Activated naive CD4-positive, alpha-beta T cell treated with anti-CD3 and anti-CD28 coated beads for 36 hours (primary cell): ENCODE data around the gene NKTR. TPM values are rescaled to one million over a fixed set of nuclear protein-coding genes. Genes with fewer than 3 reads are reported as not detected.
A peak's percentile ranks its signal among the peaks of the same experiment; 100 is the strongest.

ENCODE experiments used
- CTCF ChIA-PET: fragments of 350-600 bp; sonication (Branson Sonifier 250); formaldehyde crosslinking; loops from one replicate; lab custom pipeline; 2021; ENCODE audit warnings: antibody characterized with exemption; lab: Charles Lee
- DNase-seq: peaks from one replicate; pipeline ENCODE4 v3.0.0-alpha.2; 2020
- H3K27ac Mint-ChIP-seq: one replicate; pipeline ENCODE4 v1.8.0; 2021; ENCODE audit warnings: mild to moderate bottlenecking, mixed read lengths
- H3K27me3 Mint-ChIP-seq: one replicate; pipeline ENCODE4 v1.8.0; 2021; ENCODE audit warnings: low read depth, mixed read lengths
- H3K36me3 Mint-ChIP-seq: one replicate; pipeline ENCODE4 v1.8.0; 2021; ENCODE audit warnings: low read depth, mixed read lengths
- H3K4me1 Mint-ChIP-seq: one replicate; pipeline ENCODE4 v1.8.0; 2021; ENCODE audit warnings: low read depth, mixed read lengths
- H3K4me3 Mint-ChIP-seq: one replicate; pipeline ENCODE4 v1.8.0; 2021; ENCODE audit warnings: mild to moderate bottlenecking, moderate library complexity, mixed read lengths
- H3K9me3 Mint-ChIP-seq: one replicate; pipeline ENCODE4 v1.8.0; 2021; ENCODE audit warnings: mixed read lengths
- intact Hi-C: fragments of 100-400 bp; cut with micrococcal nuclease; formaldehyde crosslinking; loops from one replicate; pipeline ENCODE4 v1.15.1; 2023
- total RNA-seq, 2 experiments: library from RNA; stranded (reverse); gene quantifications; one replicate each; pipeline ENCODE4 v1.2.3, GENCODE V29; 2021

The NKTR gene
- total RNA-seq, 2 experiments from 2014 or later, result 62.1 to 65.9 TPM

GRCh38 chr3:42633544-42633943 lies 33.1 kb downstream of the NKTR start:
- intact Hi-C loops, result no loop called here
- DNase-seq, result no peak
- no peaks in the 10 kb centered on the region for H3K9me3 Mint-ChIP-seq
- CTCF ChIA-PET, result interaction anchor here (1.0 kb wide), 2 partner anchors 11 to 31 kb away, joined by 4 read pairs; no protein-coding TSS in a partner anchor
- peaks cover 16% of the 10 kb centered on the region for H3K4me1 Mint-ChIP-seq
- H3K27me3 Mint-ChIP-seq, result no peaks in the 10 kb centered on the region
- H3K27ac Mint-ChIP-seq, result no peak overlapping the region
- peaks cover 30% of the 10 kb centered on the region for H3K36me3 Mint-ChIP-seq
- no peak overlapping the region for H3K4me3 Mint-ChIP-seq

GRCh38 chr3:42635111-42635510 lies 34.6 kb downstream of the NKTR start:
- CTCF ChIA-PET, result no interaction called here
- intact Hi-C loops, result loop anchor here (5.0 kb wide), 2 partner anchors 118 to 248 kb away; no protein-coding TSS in a partner anchor
- peaks cover 11% of the 10 kb centered on the region for H3K4me1 Mint-ChIP-seq
- H3K27me3 Mint-ChIP-seq, result no peaks in the 10 kb centered on the region
- H3K4me3 Mint-ChIP-seq, result no peak overlapping the region
- no peak for DNase-seq
- H3K36me3 Mint-ChIP-seq, result peaks cover 24% of the 10 kb centered on the region
- H3K9me3 Mint-ChIP-seq, result no peaks in the 10 kb centered on the region
- peak overlapping the region; percentile 67 for H3K27ac Mint-ChIP-seq

- CTCF ChIA-PET, result interaction anchor here (0.9 to 2.5 kb wide), 6 partner anchors 11 to 54 kb away, joined by 3 to 16 read pairs (median 10); partner anchors contain the start of genes NKTR, SEC22C and SS18L2
- intact Hi-C loops, result loop anchor here (5.0 kb wide), 2 partner anchors 120 to 250 kb away; no protein-coding TSS in a partner anchor
Measured at GRCh38 chr3:42637001-42637400, 36.5 kb downstream of the NKTR start.

GRCh38 chr3:42638339-42638842 lies 37.9 kb downstream of the NKTR start:
- CTCF ChIA-PET, result interaction anchor here (0.8 kb wide), 1 partner anchor 9 kb away, joined by 3 read pairs; no protein-coding TSS in a partner anchor
- intact Hi-C loops, result loop anchor here (1.0 to 5.0 kb wide), 11 partner anchors 25 to 251 kb away; partner anchors contain the start of genes HIGD1A, NKTR and SS18L2
- H3K27me3 Mint-ChIP-seq, result no peaks in the 10 kb centered on the region
- H3K9me3 Mint-ChIP-seq, result no peaks in the 10 kb centered on the region
- H3K4me3 Mint-ChIP-seq, result no peak overlapping the region
- H3K27ac Mint-ChIP-seq, result no peak overlapping the region
- H3K4me1 Mint-ChIP-seq, result peaks cover 21% of the 10 kb centered on the region
- H3K36me3 Mint-ChIP-seq, result peaks cover 30% of the 10 kb centered on the region
- peak; percentile 70 for DNase-seq

More at GRCh38 chr3:42637001-42637400, 36.5 kb downstream of the NKTR start:
- Mint-ChIP-seq H3K27me3 (no peaks in the 10 kb centered on the region), H3K4me3 (no peak overlapping the region), H3K27ac (no peak overlapping the region), H3K36me3 (peaks cover 24% of the 10 kb centered on the region), H3K4me1 (peaks cover 21% of the 10 kb centered on the region), H3K9me3 (no peaks in the 10 kb centered on the region)
- DNase-seq, result no peak

GRCh38 chr3:42639192-42639591 lies 38.7 kb downstream of the NKTR start:
- intact Hi-C loops, result loop anchor here (2.0 to 5.0 kb wide), 4 partner anchors 48 to 252 kb away; partner anchors contain the start of genes HIGD1A and SS18L2
- no peak for DNase-seq
- no peaks in the 10 kb centered on the region for H3K9me3 Mint-ChIP-seq
- CTCF ChIA-PET, result no interaction called here
- no peak overlapping the region for H3K4me3 Mint-ChIP-seq
- peaks cover 22% of the 10 kb centered on the region for H3K36me3 Mint-ChIP-seq
- H3K4me1 Mint-ChIP-seq, result peaks cover 21% of the 10 kb centered on the region
- no peaks in the 10 kb centered on the region for H3K27me3 Mint-ChIP-seq
- H3K27ac Mint-ChIP-seq, result no peak overlapping the region

- H3K27ac Mint-ChIP-seq, result peak overlapping the region; percentile 76
- DNase-seq, result no peak
- no peaks in the 10 kb centered on the region for H3K9me3 Mint-ChIP-seq
- H3K4me3 Mint-ChIP-seq, result no peak overlapping the region
- H3K27me3 Mint-ChIP-seq, result no peaks in the 10 kb centered on the region
- CTCF ChIA-PET, result interaction anchor here (0.6 kb wide), 2 partner anchors 31 to 99 kb away, joined by 3 to 4 read pairs; no protein-coding TSS in a partner anchor
- intact Hi-C loops, result no loop called here
- peaks cover 18% of the 10 kb centered on the region for H3K4me1 Mint-ChIP-seq
- peaks cover 26% of the 10 kb centered on the region for H3K36me3 Mint-ChIP-seq
Measured at GRCh38 chr3:42640129-42640528, 39.6 kb downstream of the NKTR start.

- CTCF ChIA-PET, result interaction anchor here (0.6 to 1.2 kb wide), 4 partner anchors 31 to 452 kb away, joined by 3 to 4 read pairs (median 3); partner anchors contain the start of gene NKTR
- Mint-ChIP-seq H3K4me3 (peak overlapping the region; percentile 1), H3K27me3 (no peaks in the 10 kb centered on the region), H3K9me3 (no peaks in the 10 kb centered on the region), H3K36me3 (peaks cover 24% of the 10 kb centered on the region), H3K27ac (peak overlapping the region; percentile 76), H3K4me1 (peaks cover 16% of the 10 kb centered on the region)
- no peak for DNase-seq
- intact Hi-C loops, result no loop called here
Measured at GRCh38 chr3:42640771-42641370, 40.4 kb downstream of the NKTR start.

- intact Hi-C loops, result no loop called here
- Mint-ChIP-seq H3K36me3 (peaks cover 21% of the 10 kb centered on the region), H3K9me3 (no peaks in the 10 kb centered on the region), H3K4me3 (no peak overlapping the region), H3K27me3 (no peaks in the 10 kb centered on the region), H3K4me1 (peaks cover 9% of the 10 kb centered on the region), H3K27ac (peak overlapping the region; percentile 46)
- CTCF ChIA-PET, result interaction anchor here (0.7 to 1.8 kb wide), 4 partner anchors 11 to 103 kb away, joined by 3 to 4 read pairs (median 3); no protein-coding TSS in a partner anchor
- DNase-seq, result no peak
Measured at GRCh38 chr3:42647821-42648459, 47.5 kb downstream of the NKTR start.

- intact Hi-C loops, result no loop called here
- H3K9me3 Mint-ChIP-seq, result no peaks in the 10 kb centered on the region
- H3K27me3 Mint-ChIP-seq, result no peaks in the 10 kb centered on the region
- H3K4me1 Mint-ChIP-seq, result peaks cover 11% of the 10 kb centered on the region
- DNase-seq, result no peak
- no peak overlapping the region for H3K4me3 Mint-ChIP-seq
- CTCF ChIA-PET, result interaction anchor here (0.5 to 1.8 kb wide), 4 partner anchors 12 to 112 kb away, joined by 3 to 4 read pairs (median 3); no protein-coding TSS in a partner anchor
- peaks cover 18% of the 10 kb centered on the region for H3K36me3 Mint-ChIP-seq
- H3K27ac Mint-ChIP-seq, result no peak overlapping the region
Measured at GRCh38 chr3:42649006-42649405, 48.5 kb downstream of the NKTR start.

GRCh38 chr3:42649783-42650182 lies 49.3 kb downstream of the NKTR start:
- H3K27me3 Mint-ChIP-seq, result no peaks in the 10 kb centered on the region
- peaks cover 14% of the 10 kb centered on the region for H3K36me3 Mint-ChIP-seq
- H3K27ac Mint-ChIP-seq, result no peak overlapping the region
- CTCF ChIA-PET, result interaction anchor here (0.6 to 1.0 kb wide), 2 partner anchors 92 to 113 kb away, joined by 3 read pairs; no protein-coding TSS in a partner anchor
- no peak for DNase-seq
- H3K4me3 Mint-ChIP-seq, result no peak overlapping the region
- H3K4me1 Mint-ChIP-seq, result peaks cover 11% of the 10 kb centered on the region
- H3K9me3 Mint-ChIP-seq, result no peaks in the 10 kb centered on the region
- intact Hi-C loops, result no loop called here

- Mint-ChIP-seq H3K4me3 (no peak overlapping the region), H3K27ac (no peak overlapping the region), H3K4me1 (peaks cover 9% of the 10 kb centered on the region), H3K36me3 (peaks cover 13% of the 10 kb centered on the region), H3K9me3 (no peaks in the 10 kb centered on the region), H3K27me3 (no peaks in the 10 kb centered on the region)
- CTCF ChIA-PET, result interaction anchor here (1.0 to 1.2 kb wide), 2 partner anchors 10 to 99 kb away, joined by 3 read pairs; no protein-coding TSS in a partner anchor
- intact Hi-C loops, result no loop called here
- no peak for DNase-seq
Measured at GRCh38 chr3:42651248-42652091, 51.0 kb downstream of the NKTR start.
